C4-2B (cell line): Measurements from ENCODE around the gene NTF3.

Source experiments
- ZFX ChIP-seq: fragments of 450-650 bp; IDR thresholded peaks from 2 replicates; pipeline ENCODE4 v1.6.1; 2017
- TF ChIP-seq, protein P1 (sequence below): fragments of 450-650 bp; conservative IDR thresholded peaks from 2 replicates; pipeline ENCODE4 v1.5.1; 2017; ENCODE audit warnings: mild to moderate bottlenecking

- TF ChIP-seq, protein P1, sequence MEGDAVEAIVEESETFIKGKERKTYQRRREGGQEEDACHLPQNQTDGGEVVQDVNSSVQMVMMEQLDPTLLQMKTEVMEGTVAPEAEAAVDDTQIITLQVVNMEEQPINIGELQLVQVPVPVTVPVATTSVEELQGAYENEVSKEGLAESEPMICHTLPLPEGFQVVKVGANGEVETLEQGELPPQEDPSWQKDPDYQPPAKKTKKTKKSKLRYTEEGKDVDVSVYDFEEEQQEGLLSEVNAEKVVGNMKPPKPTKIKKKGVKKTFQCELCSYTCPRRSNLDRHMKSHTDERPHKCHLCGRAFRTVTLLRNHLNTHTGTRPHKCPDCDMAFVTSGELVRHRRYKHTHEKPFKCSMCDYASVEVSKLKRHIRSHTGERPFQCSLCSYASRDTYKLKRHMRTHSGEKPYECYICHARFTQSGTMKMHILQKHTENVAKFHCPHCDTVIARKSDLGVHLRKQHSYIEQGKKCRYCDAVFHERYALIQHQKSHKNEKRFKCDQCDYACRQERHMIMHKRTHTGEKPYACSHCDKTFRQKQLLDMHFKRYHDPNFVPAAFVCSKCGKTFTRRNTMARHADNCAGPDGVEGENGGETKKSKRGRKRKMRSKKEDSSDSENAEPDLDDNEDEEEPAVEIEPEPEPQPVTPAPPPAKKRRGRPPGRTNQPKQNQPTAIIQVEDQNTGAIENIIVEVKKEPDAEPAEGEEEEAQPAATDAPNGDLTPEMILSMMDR, result no peak
- TF ChIP-seq ZFX, result no peak
Observed at GRCh38 chr12:5520831-5521230, 88.9 kb downstream of the NTF3 start.
